WTC11 (cell line): ENCODE data around the gene SASH3. TPM values are rescaled to one million over a fixed set of nuclear protein-coding genes. Genes with fewer than 3 reads are reported as not detected.

ENCODE experiments used
- ATAC-seq: fragments of 200-7000 bp; cut with Tn5 transposase; 2 replicates; pipeline ENCODE4 v1.10.0; 2021; ENCODE audit warnings: mild to moderate bottlenecking, moderate library complexity
- CTCF ChIA-PET: fragments of 300-600 bp; sonication (Branson Sonifier 250); formaldehyde crosslinking; loops from one replicate; lab custom pipeline; 2021; ENCODE audit warnings: antibody characterized with exemption; lab: Charles Lee
- POLR2A ChIA-PET: fragments of 350-600 bp; sonication (Branson Sonifier 250); formaldehyde crosslinking; loops from one replicate; lab custom pipeline; 2021; ENCODE audit warnings: antibody characterized with exemption; lab: Charles Lee
- DNase-seq: peaks from one replicate; pipeline ENCODE4 v3.0.0; 2021; ENCODE audit warnings: low spot score
- H3K27ac Mint-ChIP-seq: 2 replicates; pipeline ENCODE4 v1.8.0; 2021; ENCODE audit warnings: mixed read lengths
- H3K27me3 Mint-ChIP-seq: 2 replicates; pipeline ENCODE4 v1.8.0; 2021; ENCODE audit warnings: low read depth, mild to moderate bottlenecking, moderate library complexity, mixed read lengths
- H3K36me3 Mint-ChIP-seq: 2 replicates; pipeline ENCODE4 v1.8.0; 2021; ENCODE audit warnings: mixed read lengths
- H3K4me1 Mint-ChIP-seq: 2 replicates; pipeline ENCODE4 v1.8.0; 2022; ENCODE audit warnings: mixed read lengths
- H3K4me3 Mint-ChIP-seq: 2 replicates; pipeline ENCODE4 v1.8.0; 2021; ENCODE audit warnings: mild to moderate bottlenecking, moderate library complexity, mixed read lengths
- H3K9me3 Mint-ChIP-seq: 2 replicates; pipeline ENCODE4 v1.8.0; 2021; ENCODE audit warnings: mixed read lengths
- NFYB ChIP-seq: sonication (generic); formaldehyde crosslinking; conservative IDR thresholded peaks from 2 replicates; pipeline ENCODE4 v1.8.0; 2022; ENCODE audit warnings: low read depth, missing genetic modification reagents
- RELA ChIP-seq: sonication (generic); formaldehyde crosslinking; IDR thresholded peaks from 2 replicates; pipeline ENCODE4 v1.8.1; 2022; ENCODE audit warnings: missing genetic modification reagents, mild to moderate bottlenecking, borderline replicate concordance
- total RNA-seq: library from RNA; stranded (reverse); gene quantifications from 3 replicates; pipeline ENCODE4 v1.2.3, GENCODE V29; 2021

SASH3 gene
- total RNA-seq, 1 experiment from 2014 or later = 0.22 TPM

- Mint-ChIP-seq H3K4me1 (peaks cover 22% of the 10 kb centered on the region), H3K36me3 (no peaks in the 10 kb centered on the region), H3K27me3 (peaks cover 9% of the 10 kb centered on the region), H3K9me3 (no peaks in the 10 kb centered on the region), H3K4me3 (peak within 1 kb of the TSS; percentile 84), H3K27ac (no peak within 1 kb of the TSS)
- ChIA-PET CTCF (no interaction called here), POLR2A (interaction anchor here (0.5 kb wide), 1 partner anchor 240 kb away, joined by 3 read pairs; no protein-coding TSS in a partner anchor)
- ATAC-seq (peak; percentile 97), DNase-seq (peak; percentile 86)
- TF ChIP-seq NFYB (peak; percentile 60), RELA (CRISPR knock-in tag) (no peak)
Observed at GRCh38 chrX:129843459-129844306, 63.9 kb downstream of the SASH3 start, which contains the start of gene ZDHHC9. Gene ZDHHC9 (minus strand): TSS chrX:129843886. CDS start chrX:129841945, 1,941 bp downstream.

Other genes with a start within 250 kb of the SASH3 start
- 17.4 to 18.9 TPM (median 18.2 TPM) in 3 replicates for gene OCRL, start 239.7 kb upstream of the SASH3 start, total RNA-seq
- 2.5 to 4.2 TPM (median 2.6 TPM) in 3 replicates for gene APLN, start 125.0 kb upstream of the SASH3 start, total RNA-seq
- 0.05 to 0.11 TPM (median 0.07 TPM) in 3 replicates for gene XPNPEP2, start 41.0 kb upstream of the SASH3 start, total RNA-seq
- 23.0 to 25.0 TPM (median 24.3 TPM) in 3 replicates for gene ZDHHC9, start 63.9 kb downstream of the SASH3 start, total RNA-seq
- 15.8 to 17.4 TPM (median 16.4 TPM) in 3 replicates for gene UTP14A, start 126.2 kb downstream of the SASH3 start, total RNA-seq
- gene BCORL1, start 202.7 kb downstream of the SASH3 start, total RNA-seq = 9.3 to 12.0 TPM (median 9.6 TPM) in 3 replicates